Skeletal muscle tissue (tissue), 4 donors: ENCODE results near the gene RILPL1. TPM values are rescaled to one million over a fixed set of nuclear protein-coding genes. Genes with fewer than 3 reads are reported as not detected.
A peak's percentile ranks its signal among the peaks of the same experiment; 100 is the strongest.

Experiments
- H3K27ac ChIP-seq: one replicate; pipeline ENCODE4 v1.7.0; 2013; ENCODE audit warnings: mild to moderate bottlenecking, low read depth, low read length, inconsistent platforms
- H3K27me3 ChIP-seq, 3 donors: one replicate each; pipeline ENCODE4 v1.7.0; 2013; ENCODE audit warnings: low read length in 3 of 3; ENCODE audit not compliant: control insufficient read depth in 3 of 3, insufficient read depth in 3 of 3
- H3K36me3 ChIP-seq, 3 donors: one replicate each; pipeline ENCODE4 v1.7.0; 2013; ENCODE audit warnings: low read length in 3 of 3; ENCODE audit not compliant: control insufficient read depth in 3 of 3, insufficient read depth in 3 of 3
- H3K4me1 ChIP-seq, 3 donors: one replicate each; pipeline ENCODE4 v1.7.0; 2013; ENCODE audit warnings: low read length in 3 of 3, mild to moderate bottlenecking in 3 of 3; ENCODE audit not compliant: control insufficient read depth in 3 of 3, insufficient read depth in 3 of 3
- H3K4me3 ChIP-seq, 3 donors: one replicate each; pipeline ENCODE4 v1.7.0; 2013; ENCODE audit warnings: low read length in 3 of 3
- H3K9ac ChIP-seq, 3 donors: one replicate each; pipeline ENCODE4 v1.7.0; 2013; ENCODE audit warnings: low read length in 3 of 3, mild to moderate bottlenecking in 3 of 3, moderate library complexity in 2 of 3, low read depth in 1 of 3
- H3K9me3 ChIP-seq, 3 donors: one replicate each; pipeline ENCODE4 v1.7.0; 2013; ENCODE audit warnings: low read length in 3 of 3; ENCODE audit not compliant: control insufficient read depth in 3 of 3
- total RNA-seq: library from RNA; depleted of rRNA; stranded (reverse); fragments of >200 nt; gene quantifications from one replicate; pipeline ENCODE4 v1.2.3, GENCODE V29; 2014
- donor health status: Osteomylitis.

RILPL1 gene
- total RNA-seq, 1 donor from 2014 or later = 5.2 TPM

DNA sequence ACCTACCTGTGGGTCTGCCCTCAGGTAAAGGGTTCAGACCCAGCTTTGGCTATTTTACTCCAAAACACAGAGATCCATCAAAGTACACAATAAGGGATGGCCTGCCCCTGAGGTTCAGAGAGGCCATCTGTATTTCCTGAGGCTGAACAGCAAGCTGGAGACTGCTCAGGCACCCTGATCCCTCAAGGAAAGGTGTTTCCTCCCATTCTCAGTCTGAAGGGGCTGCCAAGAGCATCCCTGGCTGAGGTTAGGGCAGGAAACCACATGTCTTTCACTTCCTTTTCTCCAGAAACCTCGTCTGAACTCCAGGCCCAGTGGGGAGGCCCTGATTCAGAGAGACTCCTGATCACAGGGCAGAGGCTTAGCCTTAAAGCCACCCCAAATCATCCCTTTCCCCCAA lies 1.5 kb downstream of the RILPL1 start:
- Histone ChIP-seq H3K9ac (peak overlapping the region; percentile 83 to 89 (median 84)), H3K27ac (peak overlapping the region; percentile 91), H3K36me3 (peaks cover 0 to 6% (median 4%) of the 10 kb centered on the region in 3 donors), H3K4me1 (peaks cover 27 to 36% (median 33%) of the 10 kb centered on the region in 3 donors), H3K4me3 (peak overlapping the region; percentile 83 to 95 (median 93)), H3K27me3 (no peaks in the 10 kb centered on the region), H3K9me3 (no peaks in the 10 kb centered on the region)

GRCh38 chr12:123531091-123531490 lies 2.4 kb downstream of the RILPL1 start:
- H3K27me3 ChIP-seq = no peaks in the 10 kb centered on the region
- peaks cover 0 to 6% (median 4%) of the 10 kb centered on the region in 3 donors for H3K36me3 ChIP-seq
- H3K4me3 ChIP-seq = peak overlapping the region in 1 of 3 donors; percentile 41
- H3K9me3 ChIP-seq = no peaks in the 10 kb centered on the region
- H3K9ac ChIP-seq = peak overlapping the region in 2 of 3 donors; percentile 83 to 89
- peaks cover 27 to 36% (median 36%) of the 10 kb centered on the region in 3 donors for H3K4me1 ChIP-seq
- peak overlapping the region; percentile 91 for H3K27ac ChIP-seq

DNA sequence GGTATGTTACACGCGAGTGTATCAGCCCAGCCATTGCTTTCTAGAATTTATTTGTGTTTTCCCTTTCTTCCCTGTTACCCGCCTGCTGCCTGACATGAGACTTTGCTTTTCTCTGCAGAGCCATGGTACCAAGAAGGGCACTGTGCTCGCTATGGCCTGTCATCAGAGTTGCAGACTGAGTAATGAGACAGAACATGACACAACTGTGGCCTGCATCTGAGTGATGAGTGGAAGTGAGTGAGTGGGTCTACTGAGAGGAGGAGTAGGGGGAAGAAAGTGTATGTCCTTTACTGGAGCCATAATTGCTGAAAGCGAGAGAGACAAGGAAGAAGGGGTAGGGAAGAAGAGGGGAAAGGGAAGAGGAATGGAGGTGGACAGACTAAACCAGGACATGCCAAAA lies 2.9 kb downstream of the RILPL1 start:
- H3K4me3 ChIP-seq = peak overlapping the region in 1 of 3 donors; percentile 36
- H3K9me3 ChIP-seq = no peaks in the 10 kb centered on the region
- H3K36me3 ChIP-seq = peaks cover 0 to 6% (median 4%) of the 10 kb centered on the region in 3 donors
- peaks cover 27 to 36% (median 36%) of the 10 kb centered on the region in 3 donors for H3K4me1 ChIP-seq
- H3K27me3 ChIP-seq = no peaks in the 10 kb centered on the region
- peak overlapping the region; percentile 91 for H3K27ac ChIP-seq
- peak overlapping the region; percentile 14 to 83 (median 69) for H3K9ac ChIP-seq

DNA sequence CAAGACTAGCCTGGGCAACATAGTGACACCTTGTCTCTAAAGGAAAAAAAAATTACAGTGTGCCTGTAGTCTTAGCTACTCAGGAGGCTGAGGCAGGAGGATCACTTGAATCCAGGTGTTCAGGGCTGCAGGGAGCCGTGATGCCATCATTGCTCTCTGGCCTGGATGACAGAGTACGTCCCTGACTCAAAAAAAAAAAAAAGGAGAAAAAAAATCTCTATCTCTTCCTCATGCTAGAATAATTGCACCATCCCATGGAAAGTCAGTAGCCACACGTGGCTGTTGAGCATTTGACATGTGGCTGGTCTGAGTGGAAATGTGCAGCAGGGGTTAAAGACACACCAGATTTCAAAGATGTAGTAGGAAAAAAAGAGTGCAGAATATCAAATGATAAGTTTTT lies 3.8 kb downstream of the RILPL1 start:
- Histone ChIP-seq H3K27me3 (no peaks in the 10 kb centered on the region), H3K4me1 (peaks cover 27 to 36% (median 36%) of the 10 kb centered on the region in 3 donors), H3K36me3 (peaks cover 0 to 6% (median 4%) of the 10 kb centered on the region in 3 donors), H3K9me3 (no peaks in the 10 kb centered on the region), H3K4me3 (no peak overlapping the region), H3K27ac (no peak overlapping the region), H3K9ac (no peak overlapping the region)

- peaks cover 27 to 36% (median 32%) of the 10 kb centered on the region in 3 donors for H3K4me1 ChIP-seq
- no peak overlapping the region for H3K27ac ChIP-seq
Observed at GRCh38 chr12:123528858-123529257, 4.7 kb downstream of the RILPL1 start.

DNA sequence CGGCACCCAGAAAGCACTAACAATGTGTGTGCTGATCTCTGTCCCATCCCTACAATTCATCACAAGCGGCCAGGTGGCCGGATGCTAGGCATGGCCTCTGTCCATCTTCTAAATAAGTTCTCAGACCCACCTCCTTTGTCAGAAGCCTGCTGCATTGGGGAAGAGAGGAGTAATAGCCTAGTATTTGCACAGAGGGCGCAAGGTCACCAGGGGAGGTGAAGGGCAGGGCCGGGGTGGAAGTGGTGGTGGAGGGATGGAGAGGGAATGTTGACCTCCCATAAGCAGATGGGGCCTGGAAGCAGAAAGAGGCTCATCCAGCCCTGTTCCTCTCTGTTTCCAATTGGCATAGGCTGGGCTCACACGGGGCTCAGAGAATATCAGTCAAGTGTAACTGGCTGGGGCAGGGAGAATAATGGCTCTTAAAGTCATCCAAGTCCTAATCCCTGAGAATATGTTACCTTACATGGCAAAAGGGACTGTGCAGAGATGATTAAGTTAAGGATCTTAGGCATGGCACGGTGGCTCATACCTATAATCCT lies 6.9 kb downstream of the RILPL1 start:
- Histone ChIP-seq H3K9me3 (no peaks in the 10 kb centered on the region), H3K36me3 (peaks cover 20 to 27% (median 24%) of the 10 kb centered on the region in 3 donors), H3K4me1 (peaks cover 13 to 20% (median 17%) of the 10 kb centered on the region in 3 donors), H3K27ac (no peak overlapping the region), H3K27me3 (no peaks in the 10 kb centered on the region), H3K9ac (no peak overlapping the region), H3K4me3 (no peak overlapping the region)

More at GRCh38 chr12:123528858-123529257, 4.7 kb downstream of the RILPL1 start:
- Histone ChIP-seq H3K9ac (peak overlapping the region in 1 of 3 donors; percentile 33), H3K36me3 (peaks cover 4 to 7% (median 7%) of the 10 kb centered on the region in 3 donors), H3K27me3 (no peaks in the 10 kb centered on the region), H3K9me3 (no peaks in the 10 kb centered on the region), H3K4me3 (no peak overlapping the region)

DNA sequence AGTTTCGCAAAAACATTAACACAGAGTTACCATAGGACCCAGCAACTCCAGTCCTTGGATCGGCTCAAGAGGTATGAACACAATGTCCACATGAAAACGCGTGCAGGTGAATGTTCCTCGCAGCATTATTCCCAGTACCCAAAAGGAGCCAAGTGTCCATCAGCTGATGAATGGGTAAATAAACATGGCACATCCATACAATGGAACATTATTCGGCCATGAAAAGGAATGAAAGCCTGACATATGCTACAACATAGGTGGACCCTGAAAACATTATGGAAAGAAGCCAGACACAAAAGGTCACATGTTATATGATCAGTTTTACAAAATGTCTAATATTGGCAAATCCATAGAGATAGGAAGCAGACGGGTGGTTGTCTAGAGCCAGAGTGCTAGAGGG lies 9.1 kb downstream of the RILPL1 start:
- Histone ChIP-seq H3K9ac (no peak overlapping the region), H3K4me1 (peaks cover 7 to 17% (median 14%) of the 10 kb centered on the region in 3 donors), H3K27me3 (no peaks in the 10 kb centered on the region), H3K36me3 (peaks cover 29 to 42% (median 39%) of the 10 kb centered on the region in 3 donors), H3K27ac (no peak overlapping the region), H3K4me3 (no peak overlapping the region), H3K9me3 (no peaks in the 10 kb centered on the region)

DNA sequence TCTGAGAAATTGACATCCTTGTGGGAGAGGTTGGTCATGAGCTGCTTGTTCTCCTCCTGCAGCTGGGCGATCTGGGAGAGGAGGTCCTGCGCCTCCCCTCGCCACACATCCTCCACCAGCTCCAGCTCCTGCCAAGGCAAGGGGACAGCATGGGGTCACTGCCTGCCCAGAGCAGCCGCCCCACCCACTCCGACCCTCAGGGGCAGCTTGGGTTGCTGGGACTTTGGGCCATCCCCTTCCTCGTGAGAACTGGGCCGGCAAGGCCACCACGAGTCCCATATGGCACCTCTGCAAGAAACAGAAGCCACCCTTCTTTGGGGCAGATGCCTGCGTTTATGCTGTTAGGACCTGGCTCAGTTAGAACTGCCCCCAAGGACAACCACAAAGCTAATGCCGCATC lies 10.0 kb downstream of the RILPL1 start:
- Histone ChIP-seq H3K27me3 (no peaks in the 10 kb centered on the region), H3K4me3 (no peak overlapping the region), H3K4me1 (peaks cover 9 to 20% (median 15%) of the 10 kb centered on the region in 3 donors), H3K9me3 (no peaks in the 10 kb centered on the region), H3K36me3 (peaks cover 29 to 42% (median 36%) of the 10 kb centered on the region in 3 donors), H3K9ac (no peak overlapping the region), H3K27ac (no peak overlapping the region)

DNA sequence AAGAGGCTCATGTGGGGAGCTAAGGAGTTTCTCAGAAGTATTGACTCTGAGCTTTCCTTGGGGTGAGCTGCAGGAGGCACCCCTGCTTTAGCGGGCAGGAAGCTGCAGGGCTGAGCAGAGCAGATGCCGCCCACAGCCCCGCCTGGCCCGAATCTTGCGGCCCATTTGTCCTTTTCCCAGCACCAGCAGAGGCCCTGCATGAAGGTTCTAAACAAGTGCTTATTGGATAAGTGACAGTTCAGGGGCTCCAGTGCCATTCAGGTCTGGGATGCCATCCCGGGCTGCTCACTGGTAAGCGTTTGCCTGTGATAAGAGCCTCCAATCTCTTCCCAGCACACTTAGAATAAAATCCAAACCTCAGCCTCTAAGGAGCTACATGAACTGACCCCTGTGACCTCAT lies 11.4 kb downstream of the RILPL1 start:
- Histone ChIP-seq H3K36me3 (peaks cover 40 to 53% (median 48%) of the 10 kb centered on the region in 3 donors), H3K4me3 (no peak overlapping the region), H3K4me1 (peaks cover 9 to 20% (median 15%) of the 10 kb centered on the region in 3 donors), H3K27me3 (no peaks in the 10 kb centered on the region), H3K27ac (no peak overlapping the region), H3K9ac (no peak overlapping the region), H3K9me3 (no peaks in the 10 kb centered on the region)

GRCh38 chr12:123520567-123521474 lies 12.7 kb downstream of the RILPL1 start:
- peaks cover 52 to 65% (median 60%) of the 10 kb centered on the region in 3 donors for H3K36me3 ChIP-seq
- H3K27me3 ChIP-seq = no peaks in the 10 kb centered on the region
- no peaks in the 10 kb centered on the region for H3K9me3 ChIP-seq
- peak overlapping the region; percentile 81 for H3K27ac ChIP-seq
- peaks cover 9 to 17% (median 15%) of the 10 kb centered on the region in 3 donors for H3K4me1 ChIP-seq
- H3K9ac ChIP-seq = no peak overlapping the region
- no peak overlapping the region for H3K4me3 ChIP-seq
